GM18861 (cell line): ENCODE measurements around the gene CDPF1.
A peak's percentile ranks its signal among the peaks of the same experiment; 100 is the strongest.
"Not testable (repeated sequence)": the region's sequence is repeated elsewhere in the genome, so short reads cannot be mapped to it uniquely, and the experiment has no call there.

Experiments
- ATAC-seq: cut with Tn5 transposase; IDR thresholded peaks from one replicate; pipeline ENCODE4 v1.9.1; 2021; ENCODE audit not compliant: unreplicated experiment

Gene CDPF1

DNA sequence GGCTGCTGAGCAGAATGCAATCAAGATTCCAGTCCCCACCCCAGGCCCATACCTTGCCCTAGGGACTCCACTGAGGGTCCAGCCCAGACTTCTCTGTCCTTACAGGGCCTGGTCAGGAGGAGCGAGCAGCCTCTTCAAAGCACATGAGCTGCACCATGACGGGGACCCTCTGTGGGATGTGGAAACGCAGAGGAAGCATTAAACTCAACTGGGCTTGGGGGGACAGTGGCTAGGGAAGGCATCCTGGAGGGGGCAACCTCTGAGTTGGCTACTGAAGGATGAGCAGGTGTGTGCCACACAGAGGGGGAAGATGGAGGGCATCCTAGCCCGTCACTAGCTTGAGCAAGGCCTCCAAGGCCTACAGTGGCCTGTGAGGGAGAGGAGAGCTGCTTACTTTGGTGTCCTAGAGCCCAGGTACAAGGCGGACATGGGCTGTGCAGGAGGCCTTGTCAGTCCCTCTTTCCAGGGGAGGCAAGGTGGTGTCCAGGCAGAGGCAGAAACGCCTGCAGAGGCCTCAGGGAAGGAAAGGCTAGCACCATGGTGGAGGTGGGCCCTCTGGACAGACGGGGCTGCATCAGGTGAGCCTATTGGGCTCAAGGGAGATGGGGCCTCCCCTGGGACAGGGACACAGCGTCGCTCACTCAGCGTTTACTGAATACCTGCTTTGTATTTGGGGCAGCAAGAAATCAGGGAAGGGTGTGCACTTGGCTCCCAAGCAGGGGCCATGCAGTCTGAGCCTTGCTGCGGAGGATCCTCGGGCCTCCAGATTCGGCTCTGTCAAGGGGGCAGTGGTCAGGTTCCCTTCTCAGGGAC, 32.0 kb upstream of the CDPF1 start:
- no peak for ATAC-seq

DNA sequence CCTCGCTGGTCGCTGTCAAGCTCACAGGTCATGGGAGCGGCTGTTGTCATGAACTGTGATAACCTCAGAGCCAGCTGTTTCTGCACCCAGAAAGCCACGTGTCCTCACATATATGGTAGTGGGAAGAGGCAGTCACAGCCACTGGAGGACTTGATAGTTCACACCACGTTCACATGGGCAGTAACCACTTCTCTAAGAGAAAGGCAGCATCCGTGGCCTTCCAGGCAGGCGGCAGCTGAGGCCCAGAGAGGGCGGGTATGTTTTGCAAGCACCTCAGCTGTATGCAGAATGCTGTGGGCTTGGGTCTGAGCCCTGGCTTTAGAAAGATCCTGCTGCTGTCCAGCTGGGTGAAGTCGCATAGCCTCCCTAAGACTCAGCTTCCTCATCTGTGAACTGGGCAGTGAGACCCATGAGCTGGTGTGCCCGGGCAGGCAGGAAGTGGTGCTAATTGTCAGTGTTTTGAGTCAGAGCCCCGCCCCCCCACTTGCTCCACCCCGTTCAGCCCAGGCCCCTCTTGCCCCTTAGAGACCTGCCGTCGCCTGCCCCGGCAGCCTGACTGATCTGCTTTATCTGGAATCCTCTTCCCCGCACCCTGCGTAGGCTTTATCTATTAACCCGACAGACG, 31.0 kb upstream of the CDPF1 start:
- no peak for ATAC-seq

DNA sequence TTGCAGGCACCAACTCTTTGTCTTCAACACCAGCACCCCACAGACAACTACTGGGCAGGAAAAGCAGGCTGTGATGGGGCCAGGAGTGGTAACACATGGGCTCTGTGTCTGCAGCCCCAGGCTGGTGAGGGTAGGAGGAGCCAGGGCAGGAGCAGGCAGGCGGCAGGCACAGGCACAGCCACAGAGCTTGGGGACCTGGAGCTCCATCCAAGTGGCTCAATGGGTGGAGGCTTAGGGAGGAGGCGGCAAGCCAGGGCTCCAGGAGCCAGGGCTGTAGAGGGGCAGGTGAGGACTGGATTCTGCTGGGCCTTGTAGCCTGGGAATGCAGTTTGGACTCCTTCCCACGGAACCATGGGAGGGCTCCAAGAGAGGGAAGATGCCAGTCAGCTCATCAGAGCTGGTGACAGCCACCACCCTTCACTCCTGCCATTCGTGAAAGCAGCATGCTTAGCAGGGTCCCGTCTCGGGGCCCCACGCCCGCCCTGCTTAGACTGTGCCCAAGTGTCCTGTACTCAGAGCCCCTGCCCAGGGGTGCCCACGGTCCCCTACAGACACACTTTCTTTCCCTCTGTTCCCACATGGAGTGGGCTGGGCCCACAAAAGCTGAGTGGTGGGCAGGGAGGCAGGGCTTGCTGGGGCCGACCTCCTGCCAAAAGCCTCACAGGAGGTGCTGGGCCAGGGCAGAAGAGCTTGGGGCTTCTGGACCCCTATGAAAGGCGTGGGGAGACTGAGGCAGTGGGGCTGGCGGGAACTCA, 30.1 kb upstream of the CDPF1 start:
- ATAC-seq: no peak

DNA sequence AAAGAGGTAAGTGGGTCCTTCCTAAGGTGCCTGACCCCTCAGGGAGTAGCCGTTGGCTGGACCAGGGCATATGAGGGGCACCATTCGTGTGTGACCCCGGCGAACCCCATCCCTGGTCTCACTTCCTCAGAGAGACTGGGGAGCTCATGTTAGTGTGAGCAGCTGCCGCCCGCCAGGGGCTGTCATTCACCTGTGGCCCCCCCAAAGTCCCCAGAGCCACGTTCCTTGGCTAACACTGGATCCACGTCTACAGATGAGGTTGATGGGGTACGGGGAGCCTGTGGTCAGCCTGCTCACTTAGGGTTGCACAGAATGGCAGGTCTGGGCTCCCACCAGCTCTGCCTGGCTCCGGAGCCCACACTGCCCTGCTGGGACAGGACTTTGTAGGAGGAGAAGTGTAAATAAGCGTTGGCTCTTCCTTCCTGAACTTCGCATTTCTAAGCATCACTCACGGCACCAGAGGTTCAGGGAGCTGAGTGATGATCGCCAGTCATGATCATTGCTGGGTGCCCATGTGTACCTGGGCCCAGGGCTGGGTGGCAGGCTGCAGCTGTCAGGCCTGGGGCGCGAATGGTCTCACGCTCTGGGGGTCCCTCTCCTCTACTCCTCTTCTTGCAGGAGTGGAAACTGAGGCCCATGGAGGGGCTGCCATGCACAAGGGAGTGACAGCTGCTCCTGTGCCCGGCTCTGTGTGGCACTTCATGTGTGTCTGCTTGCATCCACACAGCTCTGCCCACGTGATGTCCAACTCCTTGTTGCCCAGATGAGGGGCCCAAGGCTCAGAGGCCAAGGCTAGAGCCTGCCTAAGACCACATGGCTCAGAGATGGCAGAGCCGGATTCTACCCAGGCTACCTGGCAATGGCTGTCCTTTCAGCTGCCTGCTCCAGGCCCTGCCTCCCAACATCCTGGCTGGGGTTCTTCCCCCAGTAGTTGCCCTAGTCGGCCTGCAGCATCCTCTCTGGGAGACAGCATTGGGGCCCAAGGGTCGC, 28.9 kb upstream of the CDPF1 start:
- no peak for ATAC-seq

DNA sequence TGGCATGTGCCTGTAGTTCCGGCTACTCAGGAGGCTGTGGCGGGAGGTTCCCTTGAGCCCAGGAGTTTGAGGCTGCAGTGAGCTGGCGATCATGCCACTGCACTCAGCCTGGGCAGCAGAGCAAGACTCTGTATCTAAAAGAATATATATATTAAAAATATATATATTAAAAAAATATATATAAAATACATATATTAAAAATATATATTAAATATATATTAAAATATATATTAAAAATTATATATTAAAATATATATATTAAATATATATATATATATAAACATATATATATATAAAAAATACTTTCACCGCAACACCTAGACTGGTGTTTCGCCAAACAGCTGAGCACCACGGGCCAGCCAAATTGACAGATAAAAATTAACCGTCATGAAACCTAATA, 26.5 kb upstream of the CDPF1 start:
- ATAC-seq: no peak

DNA sequence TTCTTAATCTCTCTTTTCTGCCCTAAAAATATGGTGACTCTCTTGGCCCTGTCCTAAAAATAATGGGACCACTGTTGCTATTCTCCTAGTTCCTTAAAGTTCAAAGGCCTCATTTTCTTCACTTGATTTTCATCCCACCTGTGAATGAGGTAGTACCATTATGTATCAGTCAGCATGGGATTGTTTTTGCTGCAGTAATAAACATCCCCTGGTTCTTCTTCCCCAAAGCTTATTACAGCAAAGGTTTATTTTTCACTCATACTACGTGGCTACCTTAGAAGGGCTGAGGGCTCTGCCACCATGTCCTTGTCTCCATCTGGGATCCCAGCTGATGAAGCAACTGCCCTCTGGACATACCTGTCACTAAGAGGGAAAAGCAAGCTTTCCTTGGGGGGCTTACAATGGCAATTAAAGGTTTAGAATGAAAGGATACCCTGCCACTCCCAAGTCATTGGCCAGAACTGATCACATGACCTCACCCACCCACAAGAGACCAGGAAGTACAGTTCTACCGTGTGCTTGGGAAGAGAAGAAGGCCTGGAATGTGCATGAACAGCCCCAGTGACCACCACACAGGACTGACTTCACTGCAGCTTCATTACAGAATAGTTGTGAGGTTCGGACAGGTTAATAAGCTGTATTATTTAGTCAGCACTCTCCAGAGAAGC, 25.5 kb upstream of the CDPF1 start:
- ATAC-seq: no peak

DNA sequence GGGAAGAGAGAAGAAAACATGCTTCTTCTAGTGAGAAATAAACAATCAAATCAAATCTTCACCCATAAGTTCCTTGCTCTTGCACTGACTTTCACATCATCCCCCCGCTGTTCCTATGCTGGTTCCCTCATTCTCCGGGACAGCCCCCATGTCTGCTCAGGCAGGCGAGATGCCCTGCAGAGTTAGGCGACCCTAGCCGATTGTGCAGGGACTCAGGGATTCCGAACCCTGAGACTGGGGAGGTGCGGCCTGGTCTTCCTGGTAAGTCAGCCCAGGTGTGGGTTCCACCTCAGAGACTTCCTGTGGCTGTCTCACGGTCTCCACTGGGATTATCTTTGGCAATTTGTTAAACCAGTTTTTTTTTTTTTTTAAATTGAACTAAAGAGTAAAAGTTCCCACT, 24.3 kb upstream of the CDPF1 start:
- ATAC-seq: no peak

DNA sequence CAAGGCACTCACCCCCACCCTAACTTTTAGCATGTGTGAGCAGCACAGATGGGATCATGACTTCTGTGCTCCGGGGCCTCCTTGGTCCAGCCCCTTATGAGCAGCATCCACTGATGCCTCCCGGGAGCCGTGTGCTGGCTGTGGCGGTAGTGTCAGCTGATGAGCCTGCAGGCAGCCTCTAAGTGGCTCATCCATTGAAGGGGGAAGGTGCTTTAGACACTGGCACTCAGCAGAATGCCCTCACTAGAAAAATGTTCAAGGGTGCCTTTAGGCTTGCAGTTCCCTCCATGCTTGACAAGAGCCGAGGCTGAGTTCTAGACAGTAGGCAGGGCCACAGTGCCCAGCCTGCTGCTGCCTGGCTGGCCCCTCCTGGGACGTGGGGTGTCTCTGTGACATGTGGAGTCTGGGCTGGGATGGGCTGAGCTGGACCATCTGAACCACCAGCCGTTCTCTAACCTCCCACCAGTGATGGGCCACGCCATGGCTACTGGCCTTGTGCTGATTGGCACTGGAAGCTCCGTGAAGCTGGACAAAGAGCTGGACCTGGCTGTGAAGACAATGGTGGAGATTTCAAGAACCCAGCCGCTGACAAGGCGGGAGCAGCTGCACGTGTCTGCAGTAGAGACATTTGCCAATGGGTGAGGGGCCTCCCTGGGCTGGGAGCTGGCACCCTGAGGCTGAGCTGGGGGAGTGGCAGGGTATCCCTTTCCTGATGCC, 23.5 kb upstream of the CDPF1 start:
- no peak for ATAC-seq

DNA sequence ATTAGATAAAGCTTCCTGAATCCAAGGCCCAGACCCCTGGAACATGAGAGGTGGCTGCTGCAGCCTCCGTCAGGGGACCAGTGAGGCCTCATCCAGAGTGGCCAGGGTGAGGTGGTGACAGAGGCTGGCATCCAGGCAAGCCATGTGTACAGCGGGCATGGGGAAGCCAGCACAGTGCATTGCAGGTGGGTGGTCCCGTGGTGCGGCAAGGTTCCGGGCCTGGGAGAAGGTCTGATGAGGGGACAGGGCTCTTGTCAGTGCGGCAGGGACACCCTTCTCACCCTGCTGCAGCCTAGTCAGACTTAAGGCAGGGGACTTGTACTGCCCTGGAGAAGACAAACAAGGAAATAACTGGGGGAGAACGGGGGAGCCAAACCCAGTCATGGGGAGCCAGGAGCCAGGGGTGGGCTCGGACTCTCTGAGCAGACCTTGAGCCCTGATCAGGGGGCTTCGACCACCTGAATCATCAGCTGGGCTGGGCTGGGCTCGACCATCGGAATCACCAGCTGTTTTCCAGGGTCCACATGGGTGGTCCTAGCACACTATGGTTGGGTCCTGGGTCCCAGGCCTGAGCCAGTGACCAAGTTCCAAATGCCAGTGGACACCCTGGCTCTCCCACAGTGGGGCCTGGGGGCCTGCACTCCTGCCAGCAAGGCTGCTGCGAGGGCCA, 22.8 kb upstream of the CDPF1 start:
- no peak for ATAC-seq

DNA sequence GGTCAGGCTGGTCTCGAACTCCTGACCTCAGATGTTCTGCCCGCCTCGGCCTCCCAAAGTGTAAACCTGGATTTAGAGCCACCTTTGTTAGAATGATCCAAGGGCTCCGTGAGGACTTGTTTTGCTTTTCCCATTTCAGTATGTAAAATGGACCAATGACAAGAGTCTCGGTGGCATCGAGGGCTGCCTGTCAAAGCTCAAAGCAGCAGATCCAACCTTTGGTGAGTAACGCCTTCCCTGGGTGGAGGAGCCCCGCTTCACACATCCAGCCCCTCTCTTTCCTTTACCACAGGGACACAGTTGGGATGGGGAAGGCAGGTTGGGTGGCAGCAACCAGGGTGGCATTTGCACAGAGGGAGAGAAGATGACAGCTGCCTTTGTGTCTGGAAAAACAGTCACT, 22.1 kb upstream of the CDPF1 start:
- ATAC-seq: no peak

DNA sequence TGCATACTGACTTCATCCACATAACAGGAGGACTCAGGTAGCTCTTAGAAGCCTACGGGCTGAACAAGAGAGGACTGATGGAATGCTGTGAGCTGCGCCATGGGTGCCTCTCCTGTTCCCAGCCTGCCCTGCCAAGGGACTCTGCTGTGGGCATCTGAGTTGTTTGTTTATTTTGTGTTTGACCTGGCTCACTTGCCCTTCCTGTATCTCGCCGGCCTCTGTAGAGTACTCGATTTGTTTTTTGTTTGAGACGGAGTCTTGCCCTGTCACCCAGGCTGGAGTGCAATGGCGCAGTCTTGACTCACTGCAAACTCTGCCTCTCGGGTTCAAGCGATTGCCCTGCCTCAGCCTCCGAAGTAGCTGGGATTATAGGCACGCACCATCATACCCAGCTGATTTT, 19.5 kb upstream of the CDPF1 start:
- ATAC-seq: no peak

DNA sequence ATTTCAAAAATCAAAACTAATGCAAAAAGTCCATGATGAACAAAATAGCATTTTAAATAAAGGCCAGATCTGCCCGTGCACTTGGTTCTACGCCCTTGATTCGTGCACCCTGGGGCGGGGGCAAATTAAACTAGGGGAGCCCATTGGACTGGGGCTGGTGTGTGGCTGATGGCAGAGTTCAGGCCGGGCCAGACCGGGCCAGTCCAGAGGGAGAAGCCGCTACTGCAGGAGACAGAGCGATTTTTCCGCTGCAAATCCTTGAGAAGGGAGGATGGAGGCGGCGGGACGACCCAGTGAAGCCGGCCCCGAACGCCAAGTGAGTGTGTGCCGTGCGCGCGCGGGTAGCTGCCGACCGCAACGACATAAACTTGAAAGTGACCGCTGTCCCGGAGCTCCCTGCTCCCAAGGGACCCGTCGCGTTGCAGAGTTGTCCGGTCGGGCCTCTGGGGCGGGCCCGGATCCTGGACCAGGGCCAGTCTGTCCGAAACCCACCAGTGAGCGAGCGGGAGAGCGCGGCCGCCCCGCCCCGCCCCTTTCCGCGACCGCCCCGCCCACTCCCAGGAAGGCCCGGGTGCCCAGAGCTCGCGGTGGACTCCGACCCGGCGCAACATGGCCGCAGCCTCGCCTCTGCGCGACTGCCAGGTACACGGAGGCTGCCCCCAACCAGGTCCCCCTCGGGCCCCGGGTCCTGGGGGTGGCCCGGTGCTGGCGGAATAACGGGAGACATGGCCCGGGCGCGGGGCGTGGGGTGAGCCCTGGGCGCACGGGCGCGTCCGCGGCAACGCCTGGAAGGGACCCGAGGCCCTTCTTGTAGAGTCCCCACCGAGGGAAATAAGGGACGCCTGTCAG, 17.6 kb upstream of the CDPF1 start, which contains the start of gene TTC38:
TTC38 (plus strand) TSS at position 578 of the 849 bp plus-strand sequence; CDS start at position 610, 32 bp downstream.
- ATAC-seq: peak; percentile 54

DNA sequence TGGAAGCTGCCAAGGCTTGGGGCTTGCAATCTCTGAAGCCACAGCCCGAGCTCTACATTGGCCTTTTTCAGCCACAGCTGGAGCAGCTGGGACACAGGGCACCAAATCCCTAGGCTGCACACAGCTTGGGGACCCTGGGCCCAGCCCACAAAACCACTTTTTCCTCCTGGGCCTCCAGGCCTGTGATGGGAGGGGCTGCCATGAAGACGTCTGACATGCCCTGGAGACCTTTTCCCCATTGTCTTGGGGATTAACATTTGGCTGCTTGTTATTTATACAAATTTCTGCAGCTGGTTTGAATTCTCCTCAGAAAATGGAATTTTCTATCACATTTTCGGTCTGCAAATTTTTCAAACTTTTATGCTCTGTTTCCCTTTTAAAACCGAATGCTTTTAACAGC, 15.5 kb upstream of the CDPF1 start:
- ATAC-seq: not testable (repeated sequence)

DNA sequence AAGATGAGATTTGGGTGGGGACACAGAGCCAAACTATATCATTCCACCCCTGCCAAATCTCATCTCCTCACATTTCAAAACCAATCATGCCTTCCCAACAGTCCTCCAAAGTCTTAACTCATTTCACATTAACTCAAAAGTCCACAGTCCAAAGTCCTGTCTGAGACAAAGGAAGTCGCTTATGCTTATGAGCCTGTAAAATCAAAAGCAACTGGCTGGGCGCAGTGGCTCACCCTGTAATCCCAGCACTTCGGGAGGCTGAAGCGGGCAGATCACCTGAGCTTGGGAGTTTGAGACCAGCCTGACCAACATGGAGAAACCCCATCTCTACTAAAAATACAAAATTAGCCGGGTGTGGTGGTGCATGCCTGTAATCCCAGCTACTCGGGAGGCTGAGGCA, 14.4 kb upstream of the CDPF1 start:
- not testable (repeated sequence) for ATAC-seq

DNA sequence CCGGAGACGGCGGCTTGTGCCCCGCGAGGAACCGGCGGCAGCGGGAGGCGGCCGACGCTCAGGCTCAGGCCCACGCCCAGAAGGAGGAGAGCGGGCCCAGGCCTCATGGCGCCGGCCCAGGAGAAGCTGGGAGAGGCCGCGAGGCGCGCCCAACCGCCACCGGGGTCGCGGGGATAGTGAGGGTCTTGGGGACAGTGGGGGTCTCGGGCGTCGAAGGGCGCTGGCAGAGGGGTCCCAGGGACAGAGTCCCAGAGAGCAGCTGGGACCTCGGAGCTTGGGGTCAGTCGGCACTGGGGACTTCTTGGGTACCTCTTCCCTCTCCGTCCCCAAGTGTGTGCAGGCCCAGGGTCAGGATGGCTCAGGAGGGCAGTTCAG, 13.1 kb upstream of the CDPF1 start, which contains the start of gene PKDREJ:
PKDREJ (minus strand) TSS at position 128 of the 375 bp plus-strand sequence; CDS start at position 107, 21 bp downstream.
- no peak for ATAC-seq

DNA sequence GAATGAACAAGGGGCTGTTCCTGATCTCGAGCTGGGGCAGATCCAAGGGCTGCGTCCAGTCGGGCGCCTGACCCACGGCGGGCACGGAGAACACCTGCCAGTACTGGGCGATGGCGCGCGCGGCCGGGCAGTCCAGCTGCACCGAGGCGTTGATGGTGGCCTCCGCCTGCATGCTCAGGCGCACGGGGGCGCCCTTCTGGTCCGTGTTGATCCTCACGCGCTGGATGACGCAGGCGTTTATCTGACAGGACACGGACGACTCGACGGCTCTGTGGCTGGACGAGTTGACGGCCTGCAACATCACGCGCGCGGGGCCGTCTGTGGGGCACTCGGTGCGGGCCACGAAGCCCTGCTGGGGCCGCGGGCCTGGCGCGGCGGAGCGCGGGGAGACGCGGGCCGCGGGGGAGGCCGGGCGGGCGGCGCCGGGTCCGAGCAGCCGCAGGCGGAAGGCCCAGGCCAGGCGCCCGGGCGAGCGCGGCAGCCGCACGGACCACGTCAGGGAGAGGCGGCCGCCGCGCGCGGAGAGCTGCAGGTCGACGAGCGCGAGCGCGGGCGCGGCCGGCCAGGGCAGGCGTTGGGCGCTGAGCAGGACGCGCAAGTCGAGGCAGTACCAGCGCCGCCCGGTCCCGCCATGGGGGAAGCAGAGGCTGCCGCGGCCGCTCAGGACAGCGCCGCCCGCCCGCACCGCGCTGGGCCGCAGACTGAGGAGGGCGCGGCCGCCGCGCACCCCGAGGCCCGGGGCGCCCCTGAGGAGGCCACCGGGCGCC, 12.5 kb upstream of the CDPF1 start:
- ATAC-seq: no peak

DNA sequence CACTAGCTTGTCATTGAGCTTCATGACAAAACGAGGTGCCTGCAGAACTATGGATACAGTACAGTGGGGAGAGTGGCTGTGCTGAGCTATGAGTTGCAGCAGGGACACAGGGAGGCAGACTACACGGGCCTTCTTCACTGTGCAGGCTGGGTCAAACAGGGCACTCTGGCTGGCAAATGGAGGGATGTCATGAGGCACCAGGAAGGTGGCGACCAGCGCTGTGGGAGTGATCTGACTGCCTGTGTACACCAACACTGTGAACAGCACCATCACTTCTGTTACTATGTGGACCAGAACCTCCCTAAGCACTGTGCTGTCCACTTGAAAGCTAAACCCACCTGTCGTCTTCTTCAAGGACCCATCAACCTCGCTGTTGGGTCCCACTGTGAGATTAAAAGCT, 9.9 kb upstream of the CDPF1 start:
- no peak for ATAC-seq
